HepG2 (cell line): Measurements from ENCODE around the gene PDLIM7. TPM values are rescaled to one million over a fixed set of nuclear protein-coding genes. Genes with fewer than 3 reads are reported as not detected.
A peak's percentile ranks its signal among the peaks of the same experiment; 100 is the strongest.

ENCODE experiments used
- DMTF1 ChIP-seq: sonication (generic); formaldehyde crosslinking; IDR thresholded peaks from 2 replicates; pipeline ENCODE4 v1.4.0; 2020; ENCODE audit warnings: mild to moderate bottlenecking, missing genetic modification reagents
- GABPA ChIP-seq, 2 experiments: IDR thresholded peaks; 2 replicates each; pipeline ENCODE4 v1.6.1; 2011 to 2016; ENCODE audit warnings: low read depth in 2 of 2, low read length in 1 of 2, missing biosample characterization in 1 of 2, missing genetic modification characterization in 1 of 2
- GLMP ChIP-seq: sonication (generic); formaldehyde crosslinking; IDR thresholded peaks from 2 replicates; pipeline ENCODE4 v1.9.0; 2021; ENCODE audit warnings: missing genetic modification reagents, mild to moderate bottlenecking, borderline replicate concordance
- LRRFIP1 ChIP-seq: sonication (generic); formaldehyde crosslinking; conservative IDR thresholded peaks from 2 replicates; pipeline ENCODE4 v1.4.0; 2020; ENCODE audit warnings: missing genetic modification reagents
- PRDM4 ChIP-seq: sonication (generic); formaldehyde crosslinking; IDR thresholded peaks from 2 replicates; pipeline ENCODE4 v1.9.0; 2021; ENCODE audit warnings: missing genetic modification reagents, borderline replicate concordance
- RBAK ChIP-seq: sonication (generic); formaldehyde crosslinking; IDR thresholded peaks from 2 replicates; pipeline ENCODE4 v1.5.1; 2020; ENCODE audit warnings: mild to moderate bottlenecking, missing genetic modification reagents
- SALL1 ChIP-seq: sonication (generic); formaldehyde crosslinking; IDR thresholded peaks from 2 replicates; pipeline ENCODE4 v1.8.0; 2022; ENCODE audit warnings: mild to moderate bottlenecking, missing genetic modification reagents
- SIX4 ChIP-seq: sonication (generic); formaldehyde crosslinking; IDR thresholded peaks from 2 replicates; pipeline ENCODE4 v1.4.0; 2020; ENCODE audit warnings: missing genetic modification reagents
- ZBTB7A ChIP-seq: sonication (generic); formaldehyde crosslinking; IDR thresholded peaks from 2 replicates; pipeline ENCODE4 v1.8.0; 2022; ENCODE audit warnings: mild to moderate bottlenecking, missing genetic modification reagents
- ZC3H13 ChIP-seq: sonication (generic); formaldehyde crosslinking; IDR thresholded peaks from 2 replicates; pipeline ENCODE4 v1.8.1; 2023; ENCODE audit warnings: mild to moderate bottlenecking, missing genetic modification reagents, moderate library complexity
- ZFX ChIP-seq: sonication (generic); formaldehyde crosslinking; IDR thresholded peaks from 2 replicates; pipeline ENCODE4 v1.4.0; 2020; ENCODE audit warnings: mild to moderate bottlenecking, low read depth, missing genetic modification reagents, moderate library complexity
- ZNF34 ChIP-seq: sonication (generic); formaldehyde crosslinking; IDR thresholded peaks from 2 replicates; pipeline ENCODE4 v1.4.0; 2020; ENCODE audit warnings: mild to moderate bottlenecking, missing genetic modification reagents, borderline replicate concordance
- ZNF549 ChIP-seq: sonication (generic); formaldehyde crosslinking; IDR thresholded peaks from 2 replicates; pipeline ENCODE4 v1.5.0; 2020; ENCODE audit warnings: missing genetic modification reagents
- ZNF609 ChIP-seq: sonication (generic); formaldehyde crosslinking; IDR thresholded peaks from 2 replicates; pipeline ENCODE4 v1.4.0; 2020; ENCODE audit warnings: mild to moderate bottlenecking, missing genetic modification reagents, borderline replicate concordance
- ZNF674 ChIP-seq: sonication (generic); formaldehyde crosslinking; IDR thresholded peaks from 2 replicates; pipeline ENCODE4 v1.5.0; 2020; ENCODE audit warnings: low read depth, mild to moderate bottlenecking, missing genetic modification reagents
- ZNF780A ChIP-seq: sonication (generic); formaldehyde crosslinking; IDR thresholded peaks from 2 replicates; pipeline ENCODE4 v1.8.0; 2022; ENCODE audit warnings: mild to moderate bottlenecking, missing genetic modification reagents, moderate library complexity
- polyA plus RNA-seq, 8 experiments: library from polyadenylated mRNA; depleted of rRNA in 3 of 8; stranded (reverse) in 7 of 8; unstranded in 1 of 8; fragments of >200 nt; fragmentation: Illumina TruSeq in 4 of 8; extraction: Trizol in 4 of 8; gene quantifications; 2 replicates each; pipeline versions ENCODE4 v1.2.1 to v1.2.3, GENCODE V29; 2011 to 2016; ENCODE audit warnings: low read depth in 4 of 8, missing spikeins in 1 of 8, mixed read lengths in 1 of 8; ENCODE audit not compliant: insufficient read depth in 1 of 8
- total RNA-seq, 5 experiments: library from RNA; depleted of rRNA; stranded (reverse); fragments of >200 nt; fragmentation: Illumina TruSeq; extraction: Trizol; gene quantifications; 2 replicates each; pipeline ENCODE4 v1.2.3, GENCODE V29; 2016; ENCODE audit warnings: low read depth in 1 of 5

PDLIM7 gene
- total and polyA plus RNA-seq, 2 of the 13 experiments (the other 11 are each of a cell fraction or from before 2014, with no cell fraction given) = 21.1 to 31.3 TPM

- TF ChIP-seq ZNF609 (no peak), GLMP (CRISPR knock-in tag) (no peak), ZNF34 (CRISPR knock-in tag) (no peak), GABPA (IDR thresholded peaks at IDR 0.05; ENCODE audit: low read depth, low read length) (no peak), GABPA (CRISPR knock-in tag; IDR thresholded peaks at IDR 0.05; ENCODE audit: low read depth) (no peak), DMTF1 (CRISPR knock-in tag) (no peak), ZFX (peak; percentile 27; the same call in 1 of the 2 replicates), ZNF549 (no peak), ZBTB7A (peak; percentile 96), SIX4 (CRISPR knock-in tag) (no peak), ZNF674 (CRISPR knock-in tag) (no peak), SALL1 (CRISPR knock-in tag) (0 out of 2 replicates have a peak, but pooled peaks have one; percentile 40), PRDM4 (no peak), RBAK (no peak), ZNF780A (CRISPR knock-in tag) (no peak), ZC3H13 (CRISPR knock-in tag) (no peak), LRRFIP1 (CRISPR knock-in tag) (no peak)
These were observed 5.9 kb downstream of the PDLIM7 start (continued) for GRCh38 chr5:177491429-177491945.
